Activated CD4-positive, alpha-beta T cell treated with anti-CD3 and anti-CD28 coated beads, Interleukin-2, amount 50 U/mL, for 16 hours (primary cell): ENCODE measurements around the gene NEAT1.

Experiments
- DNase-seq: peaks from one replicate; pipeline ENCODE4 v3.0.0-alpha.2; 2020

Gene NEAT1

GRCh38 chr11:65424205-65425104 is 1.9 kb downstream of the NEAT1 start:
- peak; percentile 67 for DNase-seq

GRCh38 chr11:65425105-65425970 is 2.7 kb downstream of the NEAT1 start:
- peak; percentile 95 for DNase-seq

- DNase-seq: peak; percentile 91
Measured at GRCh38 chr11:65425971-65426838, 3.6 kb downstream of the NEAT1 start.

- peak; percentile 62 for DNase-seq
Measured at GRCh38 chr11:65426839-65427690, 4.5 kb downstream of the NEAT1 start.

GRCh38 chr11:65427691-65428577 is 5.3 kb downstream of the NEAT1 start:
- peak; percentile 71 for DNase-seq

- DNase-seq: no peak
Measured at GRCh38 chr11:65428578-65429067, 6.0 kb downstream of the NEAT1 start.

GRCh38 chr11:65429068-65429681 is 6.6 kb downstream of the NEAT1 start:
- DNase-seq: peak; percentile 43

GRCh38 chr11:65429724-65430405 is 7.3 kb downstream of the NEAT1 start:
- DNase-seq: peak; percentile 64

- peak; percentile 51 for DNase-seq
Measured at GRCh38 chr11:65430406-65431217, 8.0 kb downstream of the NEAT1 start.

- DNase-seq: peak; percentile 58
Measured at GRCh38 chr11:65431451-65432099, 9.0 kb downstream of the NEAT1 start.

GRCh38 chr11:65432100-65432650 is 9.6 kb downstream of the NEAT1 start:
- no peak for DNase-seq

GRCh38 chr11:65432686-65433582 is 10.3 kb downstream of the NEAT1 start:
- DNase-seq: no peak

- no peak for DNase-seq
Measured at GRCh38 chr11:65433657-65434056, 11.1 kb downstream of the NEAT1 start.

GRCh38 chr11:65434057-65434666 is 11.6 kb downstream of the NEAT1 start:
- no peak for DNase-seq

GRCh38 chr11:65434667-65435410 is 12.2 kb downstream of the NEAT1 start:
- DNase-seq: no peak
